GM11168 (cell line): ENCODE results near the gene SH3PXD2B.
"Not testable (repeated sequence)": the region's sequence is repeated elsewhere in the genome, so short reads cannot be mapped to it uniquely, and the experiment has no call there.

Experiments used
- in situ Hi-C: fragments of 300-500 bp; cut with MboI; formaldehyde crosslinking; loops from one replicate; pipeline ENCODE4 v1.12.0; 2022; ENCODE audit warnings: low sequenced_read_pairs; ENCODE audit not compliant: unreplicated experiment

The SH3PXD2B gene

GRCh38 chr5:172380987-172381643, 73.2 kb downstream of the SH3PXD2B start:
- in situ Hi-C loops, result no loop called here

DNA sequence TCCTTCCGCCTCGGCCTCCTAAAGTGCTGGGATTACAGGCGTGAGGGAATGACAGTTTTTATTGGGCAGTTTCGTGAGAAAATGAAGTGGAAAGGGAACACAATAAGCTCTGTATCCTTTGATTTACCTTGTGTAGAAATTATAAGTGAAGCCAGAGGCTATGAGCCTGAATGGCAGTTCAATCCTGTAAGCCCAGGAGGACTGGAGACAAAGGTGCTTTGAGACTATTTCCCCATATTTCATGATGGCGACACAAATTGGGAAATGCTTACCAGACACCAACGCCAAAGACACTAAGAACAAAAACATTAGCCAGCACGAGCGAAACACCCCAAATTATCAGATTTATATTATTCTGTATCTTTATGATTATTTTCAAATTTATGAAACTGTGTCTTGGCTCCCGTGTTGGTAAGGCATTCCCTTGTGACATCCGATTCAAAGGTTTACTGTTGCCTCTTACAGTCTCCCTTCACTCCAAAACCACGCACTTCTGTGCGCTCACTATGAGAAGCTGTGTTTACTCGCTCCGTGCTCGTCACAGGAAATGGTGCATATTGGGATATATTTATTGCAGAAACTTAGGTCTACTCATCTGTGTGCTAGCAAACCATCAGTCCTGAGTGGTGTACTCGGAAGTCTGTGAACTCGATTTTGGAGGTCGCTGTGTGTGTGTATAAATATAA, 73.9 kb downstream of the SH3PXD2B start:
- in situ Hi-C loops, result no loop called here

DNA sequence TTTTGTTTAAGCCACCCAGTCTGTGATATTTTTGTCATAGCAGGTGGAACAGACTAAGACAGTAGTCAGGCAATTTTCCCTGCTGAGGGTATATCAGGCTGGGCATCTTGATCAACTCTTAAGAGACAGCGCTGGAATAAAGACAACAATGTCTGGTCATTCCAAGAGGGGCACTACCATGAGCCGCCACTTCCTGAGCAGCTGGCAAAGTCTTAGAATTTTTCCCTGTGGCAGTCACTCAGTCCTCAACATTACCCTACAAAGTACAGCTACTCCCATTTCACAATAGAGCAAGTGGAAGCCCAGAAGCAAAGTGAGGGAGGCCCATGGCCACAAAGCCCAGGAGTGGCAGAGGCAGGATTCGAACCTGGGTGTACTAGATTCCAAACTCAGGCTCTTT, 74.8 kb downstream of the SH3PXD2B start:
- in situ Hi-C loops, result no loop called here

DNA sequence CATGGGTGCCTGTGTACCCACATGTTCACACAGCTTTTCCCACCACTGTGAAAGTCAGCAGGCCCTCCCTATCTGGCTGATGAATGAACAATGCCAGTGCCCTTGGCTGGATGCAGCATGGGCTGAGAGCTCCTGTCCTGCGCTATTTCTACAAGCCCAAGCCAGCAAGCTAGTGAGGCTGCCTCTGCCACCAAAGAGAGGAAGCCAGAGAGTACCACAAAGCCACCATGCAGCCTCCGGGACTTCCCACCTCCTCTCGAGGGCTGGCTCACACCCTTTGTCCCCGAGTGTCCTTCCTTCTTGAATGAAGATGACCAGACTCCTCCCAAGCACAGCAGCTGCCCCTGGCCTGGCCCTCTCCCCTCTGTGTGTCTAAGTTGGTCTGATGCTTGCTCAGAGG, 76.5 kb downstream of the SH3PXD2B start:
- in situ Hi-C loops, result no loop called here

- in situ Hi-C loops, result no loop called here
These were observed 76.9 kb downstream of the SH3PXD2B start for GRCh38 chr5:172377438-172377837.

DNA sequence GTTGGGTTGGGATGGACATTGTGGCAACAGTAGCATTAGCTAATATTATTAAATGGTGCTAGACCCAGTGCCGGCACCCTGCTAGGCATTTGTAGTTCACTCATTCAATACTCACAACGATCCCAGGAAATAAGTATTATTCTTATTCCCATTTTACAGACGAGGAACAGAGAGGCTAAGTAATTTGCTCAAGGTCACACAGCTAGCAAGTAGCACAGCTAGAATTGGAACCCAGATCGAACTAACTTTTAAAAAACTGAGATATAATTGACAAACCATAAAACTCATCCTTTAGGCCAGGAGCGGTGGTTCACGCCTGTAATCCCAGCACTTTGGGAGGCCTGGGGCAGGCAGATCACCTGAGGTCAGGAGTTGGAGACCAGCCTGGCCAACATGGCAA, 79.5 kb downstream of the SH3PXD2B start:
- in situ Hi-C loops, result no loop called here

GRCh38 chr5:172373680-172374079, 80.6 kb downstream of the SH3PXD2B start:
- in situ Hi-C loops, result no loop called here

GRCh38 chr5:172371684-172372083, 82.6 kb downstream of the SH3PXD2B start:
- in situ Hi-C loops, result no loop called here

GRCh38 chr5:172370648-172371545, 83.4 kb downstream of the SH3PXD2B start:
- in situ Hi-C loops, result no loop called here

DNA sequence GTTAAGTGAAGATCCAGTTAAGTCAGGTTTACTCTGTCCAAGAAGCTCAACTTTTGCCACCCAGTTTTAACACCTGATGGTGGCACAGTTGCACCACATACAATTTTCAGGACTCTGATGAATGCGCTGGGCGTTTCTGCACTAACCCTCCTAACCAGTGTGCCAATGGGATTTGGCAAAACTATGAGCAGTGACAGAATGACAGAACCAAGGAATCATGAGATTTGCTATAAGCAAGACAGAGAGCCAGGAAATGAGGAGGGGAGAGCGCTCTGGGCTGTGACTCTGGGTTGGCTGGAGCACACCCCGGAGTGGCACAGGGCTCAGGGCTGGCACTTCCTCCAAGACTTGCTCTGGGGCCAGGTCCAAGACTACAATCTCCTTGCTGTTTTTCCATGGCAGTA, 84.1 kb downstream of the SH3PXD2B start:
- in situ Hi-C loops, result no loop called here

DNA sequence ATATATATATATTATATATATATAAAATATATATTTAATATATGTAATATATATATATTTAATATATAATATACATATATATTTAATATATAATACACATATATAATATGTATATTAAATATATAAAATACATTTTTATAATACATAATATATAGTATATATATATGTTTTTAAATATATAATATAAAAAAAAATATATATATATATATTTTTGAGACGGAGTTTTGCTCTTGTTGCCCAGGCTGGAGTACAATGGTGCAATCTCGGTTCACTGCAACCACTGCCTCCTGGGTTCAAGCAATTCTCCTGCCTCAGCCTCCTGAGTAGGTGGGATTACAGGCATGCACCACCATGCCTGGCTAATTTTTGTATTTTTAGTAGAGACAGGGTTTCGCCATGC, 85.6 kb downstream of the SH3PXD2B start:
- in situ Hi-C loops, result not testable (repeated sequence)

GRCh38 chr5:172365948-172366608, 88.2 kb downstream of the SH3PXD2B start:
- in situ Hi-C loops, result no loop called here

- in situ Hi-C loops, result no loop called here
These were observed 89.6 kb downstream of the SH3PXD2B start for GRCh38 chr5:172364773-172365172.

- in situ Hi-C loops, result no loop called here
These were observed 91.6 kb downstream of the SH3PXD2B start for GRCh38 chr5:172362755-172363154.

GRCh38 chr5:172361566-172362238, 92.6 kb downstream of the SH3PXD2B start:
- in situ Hi-C loops, result no loop called here

GRCh38 chr5:172358345-172358744, 96.0 kb downstream of the SH3PXD2B start:
- in situ Hi-C loops, result no loop called here

DNA sequence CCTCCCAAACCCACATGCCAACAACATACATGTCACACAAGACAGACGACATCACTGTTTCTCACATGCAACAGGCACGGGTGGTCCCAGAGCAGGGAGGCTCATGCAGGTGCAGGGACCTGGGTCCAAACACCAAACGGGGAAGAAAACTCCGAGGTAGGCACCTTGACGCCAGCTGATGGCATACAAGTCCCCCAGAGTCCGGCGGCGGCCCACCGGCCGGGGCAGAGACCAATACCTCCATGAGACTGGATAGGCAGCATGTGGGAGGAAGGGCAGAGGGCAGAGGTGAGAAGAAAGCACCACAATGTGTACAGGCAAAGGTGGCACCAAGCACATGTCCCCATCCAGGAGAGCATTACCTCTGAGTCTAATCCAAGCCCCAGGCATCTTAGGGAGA, 97.8 kb downstream of the SH3PXD2B start:
- in situ Hi-C loops, result no loop called here

- in situ Hi-C loops, result no loop called here
These were observed 98.3 kb downstream of the SH3PXD2B start for GRCh38 chr5:172356047-172356446.

DNA sequence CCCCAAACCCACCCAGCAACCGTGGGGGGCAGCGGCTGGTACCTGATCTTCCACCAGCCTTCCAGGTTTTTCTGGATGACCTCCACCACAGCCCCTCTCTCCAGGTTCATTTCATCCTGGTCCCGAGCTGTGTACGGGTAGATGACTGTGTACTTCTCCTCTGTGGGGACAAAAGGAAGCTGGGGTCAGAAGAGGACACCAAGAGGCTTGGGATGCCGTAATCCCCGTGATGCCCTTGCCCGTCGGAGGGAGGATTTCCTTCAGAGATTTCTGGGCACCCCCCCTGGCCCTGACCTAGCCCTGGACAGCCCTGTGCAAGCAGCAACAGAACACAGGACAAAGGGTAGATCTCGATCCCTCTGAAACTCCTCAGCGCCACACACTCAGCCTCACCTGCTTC, 100.5 kb downstream of the SH3PXD2B start:
- in situ Hi-C loops, result no loop called here

GRCh38 chr5:172353271-172353812, 101.0 kb downstream of the SH3PXD2B start:
- in situ Hi-C loops, result no loop called here
